A549 (cell line): ENCODE data around the gene TALDO1. TPM values are rescaled to one million over a fixed set of nuclear protein-coding genes. Genes with fewer than 3 reads are reported as not detected.

Experiments used
- ATAC-seq, 2 experiments: fragments of 200-7000 bp in 1 of 2; fragments of >200 bp in 1 of 2; cut with Nextera tagmentation in 1 of 2; cut with Tn5 transposase in 1 of 2; 3 replicates each; pipeline versions ENCODE4 v1.8.0 to v1.9.1; 2018 to 2020; ENCODE audit warnings: mild to moderate bottlenecking in 1 of 2, moderate library complexity in 1 of 2
- CTCF ChIA-PET: fragments of 300-600 bp; sonication (Branson Sonifier 250); formaldehyde crosslinking; extraction: SDS; loops from one replicate; lab custom pipeline; 2021; ENCODE audit warnings: antibody characterized with exemption, inconsistent platforms; lab: Yijun Ruan, JAX
- POLR2A ChIA-PET: fragments of 350-600 bp; formaldehyde crosslinking; extraction: SDS; loops from one replicate; lab custom pipeline; 2021; ENCODE audit warnings: antibody characterized with exemption, inconsistent platforms; lab: Yijun Ruan, JAX
- DNase-seq, 2 experiments: peaks; one replicate each; pipeline versions ENCODE4 v3.0.0 to v3.0.0-alpha.2; 2011 to 2016; ENCODE audit warnings: low read depth in 1 of 2, low spot score in 1 of 2
- FAIRE-seq: peaks from 2 replicates; lab custom pipeline; 2011; peaks lifted over from hg19 to GRCh38; lab: Jason Lieb, UNC
- H3K27ac ChIP-seq, 2 experiments: fragments of >200 bp; sonication (Bioruptor Twin); formaldehyde crosslinking; 3 replicates each; pipeline ENCODE4 v1.5.1; 2016 to 2017
- H3K4me1 ChIP-seq: fragments of >200 bp; sonication (Bioruptor Twin); formaldehyde crosslinking; 3 replicates; pipeline ENCODE4 v1.6.1; 2016
- H3K4me2 ChIP-seq: fragments of >200 bp; sonication (Bioruptor Twin); formaldehyde crosslinking; 3 replicates; pipeline ENCODE4 v1.6.1; 2016
- H3K4me3 ChIP-seq: fragments of >200 bp; sonication (Bioruptor Twin); formaldehyde crosslinking; 3 replicates; pipeline ENCODE4 v1.5.1; 2016
- H3K9me3 ChIP-seq: fragments of >200 bp; sonication (Bioruptor Twin); formaldehyde crosslinking; 3 replicates; pipeline ENCODE4 v1.6.1; 2016
- BCL3 ChIP-seq: fragments of >200 bp; sonication (Bioruptor Twin); formaldehyde crosslinking; IDR thresholded peaks from 3 replicates; pipeline ENCODE4 v1.6.1; 2016
- CBX8 ChIP-seq: fragments of 200-600 bp; sonication (generic); IDR thresholded peaks from 2 replicates; pipeline ENCODE4 v1.6.1; 2016
- EHMT2 ChIP-seq: fragments of 200-600 bp; sonication (generic); IDR thresholded peaks from 2 replicates; pipeline ENCODE4 v1.6.1; 2016; ENCODE audit warnings: antibody characterized with exemption, low read depth, mild to moderate bottlenecking, moderate library complexity
- EP300 ChIP-seq, 2 experiments: fragments of >200 bp; sonication (Bioruptor Twin); formaldehyde crosslinking; IDR thresholded peaks; 2 replicates in 1 of 2; 3 replicates in 1 of 2; pipeline ENCODE4 v1.6.1; 2016 to 2017
- ESRRA ChIP-seq: fragments of 150-350 bp; IDR thresholded peaks from 2 replicates; pipeline ENCODE4 v1.6.1; 2014; ENCODE audit warnings: mild to moderate bottlenecking, low read length, borderline replicate concordance
- FOXS1 ChIP-seq: fragments of 250-450 bp; sonication (Bioruptor Pico); IDR thresholded peaks from 2 replicates; pipeline ENCODE4 v1.5.0; 2020; ENCODE audit warnings: mild to moderate bottlenecking, moderate library complexity
- HDAC2 ChIP-seq: fragments of 200-600 bp; sonication (generic); IDR thresholded peaks from 2 replicates; pipeline ENCODE4 v1.6.1; 2016
- HMGXB4 ChIP-seq: fragments of 250-450 bp; sonication (Bioruptor Pico); IDR thresholded peaks from 2 replicates; pipeline ENCODE4 v1.5.0; 2021; ENCODE audit warnings: mild to moderate bottlenecking, moderate library complexity, borderline replicate concordance
- HOXB13 ChIP-seq: fragments of 250-450 bp; sonication (Bioruptor Pico); IDR thresholded peaks from 2 replicates; pipeline ENCODE4 v1.5.0; 2020; ENCODE audit warnings: low read depth, mild to moderate bottlenecking, moderate library complexity
- KDM1A ChIP-seq: fragments of 200-600 bp; sonication (generic); IDR thresholded peaks from 2 replicates; pipeline ENCODE4 v1.6.1; 2016; ENCODE audit warnings: low read depth, mild to moderate bottlenecking
- MYC ChIP-seq: IDR thresholded peaks from 2 replicates; pipeline ENCODE4 v1.6.1; 2012; ENCODE audit warnings: mild to moderate bottlenecking, inconsistent platforms, low read length, improper control_type of control experiment, borderline replicate concordance
- NFE2L2 ChIP-seq: fragments of 150-350 bp; conservative IDR thresholded peaks from 2 replicates; pipeline ENCODE4 v1.6.1; 2014; ENCODE audit warnings: low read length
- RAD21 ChIP-seq, 2 experiments: fragments of >200 bp in 1 of 2; sonication (Bioruptor Twin) in 1 of 2; formaldehyde crosslinking in 1 of 2; IDR thresholded peaks in 1 of 2; conservative IDR thresholded peaks in 1 of 2; 2 replicates in 1 of 2; 3 replicates in 1 of 2; pipeline ENCODE4 v1.6.1; 2012 to 2018; ENCODE audit warnings: inconsistent platforms in 1 of 2
- TFCP2L1 ChIP-seq: fragments of 250-450 bp; sonication (Bioruptor Pico); IDR thresholded peaks from 2 replicates; pipeline ENCODE4 v1.5.0; 2021; ENCODE audit warnings: mild to moderate bottlenecking
- TP53 ChIP-seq: fragments of 250-450 bp; sonication (Bioruptor Pico); IDR thresholded peaks from 2 replicates; pipeline ENCODE4 v1.5.0; 2021; ENCODE audit warnings: mild to moderate bottlenecking, moderate library complexity
- ZSCAN20 ChIP-seq: fragments of 250-450 bp; sonication (Bioruptor Pico); IDR thresholded peaks from 2 replicates; pipeline ENCODE4 v1.8.0; 2022; ENCODE audit warnings: mild to moderate bottlenecking, moderate library complexity
- WGBS: methylation state at CpG from one replicate; pipeline ENCODE4 v1.1.6; 2017; ENCODE audit errors: missing lambda C conversion rate; 5-methylcytosine and 5-hydroxymethylcytosine counted together
- polyA plus RNA-seq, 4 experiments: library from polyadenylated mRNA; depleted of rRNA in 3 of 4; stranded (reverse); fragments of >200 nt; fragmentation: RNase III in 1 of 4; extraction: RNeasy Plus Mini Kit Qiagen cat#74134 plus additional on column Dnase treatment in 1 of 4; gene quantifications; 2 replicates in 3 of 4; 3 replicates in 1 of 4; pipeline ENCODE4 v1.2.3, GENCODE V29; 2011 to 2017
- TF ChIP-seq, protein P1 (sequence below): fragments of >200 bp; sonication (Bioruptor Twin); formaldehyde crosslinking; IDR thresholded peaks from 3 replicates; pipeline ENCODE4 v1.5.1; 2016

The TALDO1 gene
- polyA plus RNA-seq, 2 of the 4 experiments (the other 2 are of a cell fraction), result 287 to 391 TPM

GRCh38 chr11:725624-726202, 21.6 kb upstream of the TALDO1 start (continued):
- no peak for TF ChIP-seq TP53

DNA sequence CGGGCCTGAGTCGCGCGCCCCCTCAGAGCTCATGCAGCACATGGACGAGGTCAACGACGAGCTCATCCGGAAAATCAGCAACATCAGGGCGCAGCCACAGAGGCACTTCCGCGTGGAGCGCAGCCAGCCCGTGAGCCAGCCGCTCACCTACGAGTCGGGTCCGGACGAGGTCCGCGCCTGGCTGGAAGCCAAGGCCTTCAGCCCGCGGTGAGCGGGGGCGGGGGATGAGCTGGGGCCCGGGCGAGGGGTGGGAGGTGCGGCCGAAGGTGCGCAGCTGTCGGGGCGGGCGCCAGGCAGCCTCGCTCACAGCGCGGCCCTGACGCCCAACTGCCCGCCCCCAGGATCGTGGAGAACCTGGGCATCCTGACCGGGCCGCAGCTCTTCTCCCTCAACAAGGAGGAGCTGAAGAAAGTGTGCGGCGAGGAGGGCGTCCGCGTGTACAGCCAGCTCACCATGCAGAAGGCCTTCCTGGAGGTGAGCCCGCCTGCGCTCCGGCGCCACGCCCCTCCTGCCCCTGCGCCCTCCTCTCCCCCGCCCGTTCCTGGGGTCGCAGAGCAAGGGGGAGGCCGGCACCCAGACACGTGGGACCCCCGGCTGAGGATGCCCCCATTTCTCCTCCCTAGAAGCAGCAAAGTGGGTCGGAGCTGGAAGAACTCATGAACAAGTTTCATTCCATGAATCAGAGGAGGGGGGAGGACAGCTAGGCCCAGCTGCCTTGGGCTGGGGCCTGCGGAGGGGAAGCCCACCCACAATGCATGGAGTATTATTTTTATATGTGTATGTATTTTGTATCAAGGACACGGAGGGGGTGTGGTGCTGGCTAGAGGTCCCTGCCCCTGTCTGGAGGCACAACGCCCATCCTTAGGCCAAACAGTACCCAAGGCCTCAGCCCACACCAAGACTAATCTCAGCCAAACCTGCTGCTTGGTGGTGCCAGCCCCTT, 20.7 kb upstream of the TALDO1 start:
- ATAC-seq (peak; percentile 7 to 9; a peak in 4 of 6 replicates), FAIRE-seq (no peak), DNase-seq (no peak)
- peaks cover 56% of the 10 kb centered on the region for H3K4me1 ChIP-seq
- TF ChIP-seq BCL3, result no peak
- TF ChIP-seq, protein P1, sequence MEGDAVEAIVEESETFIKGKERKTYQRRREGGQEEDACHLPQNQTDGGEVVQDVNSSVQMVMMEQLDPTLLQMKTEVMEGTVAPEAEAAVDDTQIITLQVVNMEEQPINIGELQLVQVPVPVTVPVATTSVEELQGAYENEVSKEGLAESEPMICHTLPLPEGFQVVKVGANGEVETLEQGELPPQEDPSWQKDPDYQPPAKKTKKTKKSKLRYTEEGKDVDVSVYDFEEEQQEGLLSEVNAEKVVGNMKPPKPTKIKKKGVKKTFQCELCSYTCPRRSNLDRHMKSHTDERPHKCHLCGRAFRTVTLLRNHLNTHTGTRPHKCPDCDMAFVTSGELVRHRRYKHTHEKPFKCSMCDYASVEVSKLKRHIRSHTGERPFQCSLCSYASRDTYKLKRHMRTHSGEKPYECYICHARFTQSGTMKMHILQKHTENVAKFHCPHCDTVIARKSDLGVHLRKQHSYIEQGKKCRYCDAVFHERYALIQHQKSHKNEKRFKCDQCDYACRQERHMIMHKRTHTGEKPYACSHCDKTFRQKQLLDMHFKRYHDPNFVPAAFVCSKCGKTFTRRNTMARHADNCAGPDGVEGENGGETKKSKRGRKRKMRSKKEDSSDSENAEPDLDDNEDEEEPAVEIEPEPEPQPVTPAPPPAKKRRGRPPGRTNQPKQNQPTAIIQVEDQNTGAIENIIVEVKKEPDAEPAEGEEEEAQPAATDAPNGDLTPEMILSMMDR, result no peak
- H3K4me3 ChIP-seq, result no peak overlapping the region
- POLR2A ChIA-PET, result interaction anchor here (0.6 to 2.5 kb wide), 2 partner anchors 21 to 31 kb away, joined by 3 to 14 read pairs; partner anchors contain the start of genes DEAF1 and TMEM80
- H3K4me2 ChIP-seq, result peak overlapping the region; percentile 63
- H3K9me3 ChIP-seq, result no peaks in the 10 kb centered on the region
- CTCF ChIA-PET, result interaction anchor here (0.8 to 20.1 kb wide), 19 partner anchors 12 to 174 kb away, joined by 3 to 599 read pairs (median 6); partner anchors contain the start of genes DEAF1, EPS8L2, TALDO1 and TMEM80
- H3K27ac ChIP-seq, result peak overlapping the region; percentile 79 to 93; a peak in 5 of 6 replicates
- 83% methylated on average over 40 of the region's 61 CpGs for WGBS

DNA sequence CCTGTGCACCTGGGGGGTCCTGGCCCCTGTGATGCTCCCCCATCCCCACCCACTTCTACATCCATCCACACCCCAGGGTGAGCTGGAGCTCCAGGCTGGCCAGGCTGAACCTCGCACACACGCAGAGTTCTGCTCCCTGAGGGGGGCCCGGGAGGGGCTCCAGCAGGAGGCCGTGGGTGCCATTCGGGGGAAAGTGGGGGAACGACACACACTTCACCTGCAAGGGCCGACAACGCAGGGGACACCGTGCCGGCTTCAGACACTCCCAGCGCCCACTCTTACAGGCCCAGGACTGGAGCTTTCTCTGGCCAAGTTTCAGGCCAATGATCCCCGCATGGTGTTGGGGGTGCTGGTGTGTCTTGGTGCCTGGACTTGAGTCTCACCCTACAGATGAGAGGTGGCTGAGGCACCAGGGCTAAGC, 20.0 kb upstream of the TALDO1 start:
- no peak for DNase-seq
- no peaks in the 10 kb centered on the region for H3K9me3 ChIP-seq
- peak overlapping the region; percentile 79 to 93 for H3K27ac ChIP-seq
- TF ChIP-seq ESRRA, result no peak
- no peak for TF ChIP-seq RAD21 (conservative IDR thresholded peaks at IDR 0.05 in 1 of 2, IDR thresholded peaks at IDR 0.05 in 1 of 2)
- no peak for TF ChIP-seq HDAC2
- no peak for TF ChIP-seq HMGXB4
- no peak for TF ChIP-seq KDM1A
- no peak for TF ChIP-seq FOXS1 (CRISPR knock-in tag)
- TF ChIP-seq CBX8, result no peak
- TF ChIP-seq EP300 (IDR thresholded peaks at IDR 0.05), result no peak
- no peak for TF ChIP-seq TFCP2L1 (CRISPR knock-in tag)
- no peak for TF ChIP-seq ZSCAN20 (CRISPR knock-in tag)
- no peak for TF ChIP-seq EHMT2
- no peak for TF ChIP-seq HOXB13 (CRISPR knock-in tag)
- no peak for TF ChIP-seq MYC
- no peak for TF ChIP-seq NFE2L2
- ChIA-PET POLR2A (interaction anchor here (0.6 to 2.5 kb wide), 2 partner anchors 21 to 32 kb away, joined by 3 to 14 read pairs; partner anchors contain the start of genes DEAF1 and TMEM80), CTCF (interaction anchor here (0.6 to 20.1 kb wide), 27 partner anchors 8 to 233 kb away, joined by 3 to 599 read pairs (median 6); partner anchors contain the start of genes DEAF1, EPS8L2, TALDO1 and TMEM80)
- 88% methylated on average over 8 of the region's 12 CpGs for WGBS
- no peak for FAIRE-seq
- peaks cover 50% of the 10 kb centered on the region for H3K4me1 ChIP-seq
- ATAC-seq, result peak; percentile 13 to 20
- peak overlapping the region; percentile 63 for H3K4me2 ChIP-seq
- no peak overlapping the region for H3K4me3 ChIP-seq
